Measurements from ENCODE around the gene AKAP13.

DNA sequence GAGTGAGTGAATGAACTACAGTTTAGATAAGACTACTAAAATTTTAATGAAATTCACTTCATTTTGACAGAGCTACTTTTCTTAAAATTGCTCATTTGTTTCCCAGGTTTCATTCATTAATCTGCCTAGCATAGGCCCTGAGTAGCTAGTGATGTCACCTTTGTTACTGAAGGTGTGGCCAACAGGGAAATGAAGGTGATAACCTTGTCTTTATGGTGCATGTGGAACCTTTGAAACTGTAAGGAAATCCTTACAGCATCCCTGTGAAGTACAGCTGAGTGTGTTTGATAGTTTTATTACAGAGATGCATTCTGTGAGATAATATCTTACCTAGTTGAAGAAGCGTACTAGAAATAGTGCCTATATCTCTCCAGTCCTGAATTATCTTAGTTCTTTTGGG, 112.9 kb downstream of the AKAP13 start:
- TF ChIP-seq ZNF384 (IDR thresholded peaks at IDR 0.05): no peak
- TF ChIP-seq FOXM1 (IDR thresholded peaks at IDR 0.05; ENCODE audit: borderline replicate concordance): no peak
- TF ChIP-seq NFRKB (IDR thresholded peaks at IDR 0.05): no peak
- no peak for TF ChIP-seq BHLHE40 (IDR thresholded peaks at IDR 0.05; ENCODE audit: borderline replicate concordance)
- TF ChIP-seq ELF4 (IDR thresholded peaks at IDR 0.05): no peak
- TF ChIP-seq CTBP1 (IDR thresholded peaks at IDR 0.05; ENCODE audit: borderline replicate concordance): no peak
- no peak for TF ChIP-seq ARNT (IDR thresholded peaks at IDR 0.05)
- no peak for TF ChIP-seq HDGF (IDR thresholded peaks at IDR 0.05; ENCODE audit: borderline replicate concordance)
- TF ChIP-seq SUZ12 (IDR thresholded peaks at IDR 0.05): no peak
- no peak for TF ChIP-seq FOXA1 (IDR thresholded peaks at IDR 0.05)
- no peak for TF ChIP-seq SP1 (IDR thresholded peaks at IDR 0.05)
- TF ChIP-seq LEF1 (IDR thresholded peaks at IDR 0.05; ENCODE audit: borderline replicate concordance): no peak
- TF ChIP-seq, protein P1, sequence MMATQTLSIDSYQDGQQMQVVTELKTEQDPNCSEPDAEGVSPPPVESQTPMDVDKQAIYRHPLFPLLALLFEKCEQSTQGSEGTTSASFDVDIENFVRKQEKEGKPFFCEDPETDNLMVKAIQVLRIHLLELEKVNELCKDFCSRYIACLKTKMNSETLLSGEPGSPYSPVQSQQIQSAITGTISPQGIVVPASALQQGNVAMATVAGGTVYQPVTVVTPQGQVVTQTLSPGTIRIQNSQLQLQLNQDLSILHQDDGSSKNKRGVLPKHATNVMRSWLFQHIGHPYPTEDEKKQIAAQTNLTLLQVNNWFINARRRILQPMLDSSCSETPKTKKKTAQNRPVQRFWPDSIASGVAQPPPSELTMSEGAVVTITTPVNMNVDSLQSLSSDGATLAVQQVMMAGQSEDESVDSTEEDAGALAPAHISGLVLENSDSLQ (IDR thresholded peaks at IDR 0.05): no peak
- no peak for TF ChIP-seq FOXK2 (IDR thresholded peaks at IDR 0.05)

All from HEK293T (cell line).